ENCODE results near the gene ZBTB7B.

ZBTB7B gene

DNA sequence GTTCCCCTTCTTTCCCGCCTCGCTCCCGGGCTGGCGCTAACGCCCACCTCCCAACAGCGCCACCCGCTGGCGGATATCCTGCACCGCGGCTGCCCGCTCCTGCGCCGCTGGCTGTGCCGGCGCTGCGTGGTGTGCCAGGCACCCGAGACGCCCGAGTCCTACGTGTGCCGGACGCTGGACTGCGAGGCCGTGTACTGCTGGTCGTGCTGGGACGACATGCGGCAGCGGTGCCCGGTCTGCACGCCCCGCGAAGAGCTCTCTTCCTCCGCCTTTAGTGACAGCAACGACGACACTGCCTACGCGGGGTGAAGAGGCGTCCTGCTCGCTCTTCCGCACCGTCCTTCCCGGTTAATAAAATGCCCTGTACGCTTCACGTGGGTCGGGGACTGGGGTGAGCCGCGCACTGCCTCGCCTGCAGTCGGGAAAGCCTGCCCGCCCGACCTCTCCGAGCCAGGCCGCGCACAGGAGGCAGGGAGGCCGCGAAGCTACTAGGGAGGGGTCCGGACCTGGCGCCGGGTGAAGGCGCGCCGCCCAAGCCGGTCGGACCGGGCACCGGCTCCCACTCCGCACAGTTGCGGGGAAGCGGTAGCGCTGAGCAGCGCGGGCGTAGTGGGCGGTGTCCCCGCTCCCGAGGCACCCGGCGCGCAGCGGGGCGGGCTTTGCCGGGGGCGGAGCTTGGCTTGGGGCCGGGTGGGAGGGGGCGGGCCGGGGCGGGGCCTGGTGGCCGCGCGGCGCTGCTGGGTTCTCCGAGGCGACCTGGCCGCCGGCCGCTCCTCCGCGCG, 48.1 kb downstream of the ZBTB7B start, which contains the start of gene ADAM15:
Gene ADAM15 (plus strand): TSS at position 757 of the 782 bp plus-strand sequence. CDS start 71 bp downstream, outside the sequence.
- peak within 1 kb of the TSS; percentile 89 for H3K4me3 ChIP-seq (ENCODE audit: low read length)
- H3K9ac ChIP-seq (ENCODE audit: low read length), result peak within 1 kb of the TSS; percentile 87
- peak; percentile 95 for DNase-seq (ENCODE audit: low read depth)
- H3K9me3 ChIP-seq (ENCODE audit: control insufficient read depth, low read length), result no peaks in the 10 kb centered on the region
- peaks cover 11% of the 10 kb centered on the region for H3K36me3 ChIP-seq (ENCODE audit: control insufficient read depth, insufficient read depth, low read length, severe bottlenecking)
- H3K4me1 ChIP-seq (ENCODE audit: control insufficient read depth, insufficient read depth, low read length), result peaks cover 25% of the 10 kb centered on the region
- H3K27me3 ChIP-seq (replicated peaks; ENCODE audit: control insufficient read depth, insufficient read depth, low read length), result no peaks in the 10 kb centered on the region

DNA sequence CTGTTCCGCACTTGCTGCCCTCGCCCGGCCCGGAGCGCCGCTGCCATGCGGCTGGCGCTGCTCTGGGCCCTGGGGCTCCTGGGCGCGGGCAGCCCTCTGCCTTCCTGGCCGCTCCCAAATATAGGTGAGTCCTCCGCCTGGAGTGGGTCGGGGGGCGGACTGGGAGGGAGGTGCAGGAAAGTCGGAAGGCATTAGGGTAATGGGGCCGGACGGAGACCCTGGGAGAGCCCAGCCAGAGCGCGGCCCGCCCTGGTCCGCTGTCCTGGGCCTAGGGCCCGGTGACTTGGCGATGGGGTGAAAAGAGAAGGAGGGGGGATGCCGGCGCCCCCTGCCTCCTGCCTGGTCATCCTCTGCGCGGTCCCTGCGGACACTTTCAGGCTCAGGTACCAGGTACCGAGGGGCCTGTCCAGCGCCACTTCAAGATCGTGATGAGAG, 48.8 kb downstream of the ZBTB7B start:
- H3K27me3 ChIP-seq (replicated peaks; ENCODE audit: control insufficient read depth, insufficient read depth, low read length), result no peaks in the 10 kb centered on the region
- peak overlapping the region; percentile 89 for H3K4me3 ChIP-seq (ENCODE audit: low read length)
- peak overlapping the region; percentile 87 for H3K9ac ChIP-seq (ENCODE audit: low read length)
- no peak for DNase-seq (ENCODE audit: low read depth)
- H3K4me1 ChIP-seq (ENCODE audit: control insufficient read depth, insufficient read depth, low read length), result peaks cover 25% of the 10 kb centered on the region
- H3K36me3 ChIP-seq (ENCODE audit: control insufficient read depth, insufficient read depth, low read length, severe bottlenecking), result peaks cover 16% of the 10 kb centered on the region
- H3K9me3 ChIP-seq (ENCODE audit: control insufficient read depth, low read length), result no peaks in the 10 kb centered on the region

GRCh38 chr1:155051777-155052398, 49.3 kb downstream of the ZBTB7B start:
- H3K4me3 ChIP-seq (ENCODE audit: low read length), result peak overlapping the region; percentile 89
- peaks cover 20% of the 10 kb centered on the region for H3K36me3 ChIP-seq (ENCODE audit: control insufficient read depth, insufficient read depth, low read length, severe bottlenecking)
- peak overlapping the region; percentile 87 for H3K9ac ChIP-seq (ENCODE audit: low read length)
- H3K4me1 ChIP-seq (ENCODE audit: control insufficient read depth, insufficient read depth, low read length), result peaks cover 25% of the 10 kb centered on the region
- peak; percentile 62 for DNase-seq (ENCODE audit: low read depth)
- no peaks in the 10 kb centered on the region for H3K9me3 ChIP-seq (ENCODE audit: control insufficient read depth, low read length)
- H3K27me3 ChIP-seq (replicated peaks; ENCODE audit: control insufficient read depth, insufficient read depth, low read length), result no peaks in the 10 kb centered on the region

GRCh38 chr1:155052439-155053395, 50.1 kb downstream of the ZBTB7B start:
- Histone ChIP-seq H3K4me1 (ENCODE audit: control insufficient read depth, insufficient read depth, low read length) (peaks cover 25% of the 10 kb centered on the region), H3K4me3 (ENCODE audit: low read length) (peak overlapping the region; percentile 89), H3K9me3 (ENCODE audit: control insufficient read depth, low read length) (no peaks in the 10 kb centered on the region), H3K9ac (ENCODE audit: low read length) (peak overlapping the region; percentile 87), H3K27me3 (replicated peaks; ENCODE audit: control insufficient read depth, insufficient read depth, low read length) (no peaks in the 10 kb centered on the region), H3K36me3 (ENCODE audit: control insufficient read depth, insufficient read depth, low read length, severe bottlenecking) (peaks cover 27% of the 10 kb centered on the region)
- no peak for DNase-seq (ENCODE audit: low read depth)

DNA sequence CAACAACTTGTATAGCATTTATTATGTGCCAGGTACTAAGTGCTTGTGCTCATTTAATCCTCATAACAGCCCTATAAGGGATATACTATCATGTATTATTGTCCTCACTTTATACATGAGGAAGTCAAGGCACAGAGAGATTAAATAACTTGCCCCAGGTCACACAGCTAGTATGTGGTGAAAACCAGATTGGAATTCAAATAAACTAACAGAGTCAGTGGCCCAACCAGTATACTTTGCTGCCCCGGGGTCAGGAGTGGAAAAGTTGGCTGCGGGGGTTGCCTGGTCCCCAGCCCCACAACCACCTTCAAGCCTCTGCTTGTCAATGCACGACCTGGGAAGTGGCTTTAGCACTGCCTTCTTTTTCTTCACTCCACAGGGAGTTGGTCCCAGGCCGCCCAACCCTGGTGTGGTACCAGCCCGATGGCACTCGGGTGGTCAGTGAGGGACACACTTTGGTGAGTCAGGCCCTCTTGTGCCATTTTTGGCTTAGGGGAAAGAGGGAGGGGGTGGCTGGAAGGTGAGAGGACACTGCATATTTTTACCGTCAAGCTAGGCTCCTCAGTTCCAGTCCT, 51.0 kb downstream of the ZBTB7B start:
- Histone ChIP-seq H3K9me3 (ENCODE audit: control insufficient read depth, low read length) (no peaks in the 10 kb centered on the region), H3K4me3 (ENCODE audit: low read length) (no peak overlapping the region), H3K27me3 (replicated peaks; ENCODE audit: control insufficient read depth, insufficient read depth, low read length) (no peaks in the 10 kb centered on the region), H3K9ac (ENCODE audit: low read length) (no peak overlapping the region), H3K4me1 (ENCODE audit: control insufficient read depth, insufficient read depth, low read length) (peaks cover 24% of the 10 kb centered on the region), H3K36me3 (ENCODE audit: control insufficient read depth, insufficient read depth, low read length, severe bottlenecking) (peaks cover 35% of the 10 kb centered on the region)
- no peak for DNase-seq (ENCODE audit: low read depth)

- no peaks in the 10 kb centered on the region for H3K27me3 ChIP-seq (replicated peaks; ENCODE audit: control insufficient read depth, insufficient read depth, low read length)
- peaks cover 13% of the 10 kb centered on the region for H3K4me1 ChIP-seq (ENCODE audit: control insufficient read depth, insufficient read depth, low read length)
- no peak overlapping the region for H3K4me3 ChIP-seq (ENCODE audit: low read length)
- H3K9ac ChIP-seq (ENCODE audit: low read length), result no peak overlapping the region
- H3K9me3 ChIP-seq (ENCODE audit: control insufficient read depth, low read length), result no peaks in the 10 kb centered on the region
- no peak for DNase-seq (ENCODE audit: low read depth)
- H3K36me3 ChIP-seq (ENCODE audit: control insufficient read depth, insufficient read depth, low read length, severe bottlenecking), result peaks cover 49% of the 10 kb centered on the region
Measured at GRCh38 chr1:155057104-155057503, 54.5 kb downstream of the ZBTB7B start.

DNA sequence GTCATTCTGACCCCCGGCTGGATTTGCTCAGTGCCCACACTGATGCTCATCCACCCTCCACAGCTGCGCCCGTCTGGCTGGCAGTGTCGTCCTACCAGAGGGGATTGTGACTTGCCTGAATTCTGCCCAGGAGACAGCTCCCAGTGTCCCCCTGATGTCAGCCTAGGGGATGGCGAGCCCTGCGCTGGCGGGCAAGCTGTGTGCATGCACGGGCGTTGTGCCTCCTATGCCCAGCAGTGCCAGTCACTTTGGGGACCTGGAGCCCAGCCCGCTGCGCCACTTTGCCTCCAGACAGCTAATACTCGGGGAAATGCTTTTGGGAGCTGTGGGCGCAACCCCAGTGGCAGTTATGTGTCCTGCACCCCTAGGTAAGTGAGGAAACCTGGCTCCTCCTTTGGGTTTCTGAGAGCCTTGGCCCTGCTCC, 55.2 kb downstream of the ZBTB7B start:
- Histone ChIP-seq H3K4me3 (ENCODE audit: low read length) (no peak overlapping the region), H3K36me3 (ENCODE audit: control insufficient read depth, insufficient read depth, low read length, severe bottlenecking) (peaks cover 49% of the 10 kb centered on the region), H3K9ac (ENCODE audit: low read length) (no peak overlapping the region), H3K27me3 (replicated peaks; ENCODE audit: control insufficient read depth, insufficient read depth, low read length) (no peaks in the 10 kb centered on the region), H3K4me1 (ENCODE audit: control insufficient read depth, insufficient read depth, low read length) (peaks cover 9% of the 10 kb centered on the region), H3K9me3 (ENCODE audit: control insufficient read depth, low read length) (no peaks in the 10 kb centered on the region)
- DNase-seq (ENCODE audit: low read depth), result no peak

GRCh38 chr1:155060736-155061135, 58.1 kb downstream of the ZBTB7B start:
- Histone ChIP-seq H3K9me3 (ENCODE audit: control insufficient read depth, low read length) (no peaks in the 10 kb centered on the region), H3K4me1 (ENCODE audit: control insufficient read depth, insufficient read depth, low read length) (peaks cover 22% of the 10 kb centered on the region), H3K36me3 (ENCODE audit: control insufficient read depth, insufficient read depth, low read length, severe bottlenecking) (peaks cover 38% of the 10 kb centered on the region), H3K9ac (ENCODE audit: low read length) (no peak overlapping the region), H3K4me3 (ENCODE audit: low read length) (no peak overlapping the region), H3K27me3 (replicated peaks; ENCODE audit: control insufficient read depth, insufficient read depth, low read length) (no peaks in the 10 kb centered on the region)
- DNase-seq (ENCODE audit: low read depth), result no peak

- Histone ChIP-seq H3K4me3 (ENCODE audit: low read length) (no peak overlapping the region), H3K9ac (ENCODE audit: low read length) (no peak overlapping the region), H3K36me3 (ENCODE audit: control insufficient read depth, insufficient read depth, low read length, severe bottlenecking) (peaks cover 32% of the 10 kb centered on the region), H3K9me3 (ENCODE audit: control insufficient read depth, low read length) (no peaks in the 10 kb centered on the region), H3K4me1 (ENCODE audit: control insufficient read depth, insufficient read depth, low read length) (peaks cover 22% of the 10 kb centered on the region), H3K27me3 (replicated peaks; ENCODE audit: control insufficient read depth, insufficient read depth, low read length) (no peaks in the 10 kb centered on the region)
- peak; percentile 87 for DNase-seq (ENCODE audit: low read depth)
Measured at GRCh38 chr1:155061381-155062150, 59.0 kb downstream of the ZBTB7B start.

DNA sequence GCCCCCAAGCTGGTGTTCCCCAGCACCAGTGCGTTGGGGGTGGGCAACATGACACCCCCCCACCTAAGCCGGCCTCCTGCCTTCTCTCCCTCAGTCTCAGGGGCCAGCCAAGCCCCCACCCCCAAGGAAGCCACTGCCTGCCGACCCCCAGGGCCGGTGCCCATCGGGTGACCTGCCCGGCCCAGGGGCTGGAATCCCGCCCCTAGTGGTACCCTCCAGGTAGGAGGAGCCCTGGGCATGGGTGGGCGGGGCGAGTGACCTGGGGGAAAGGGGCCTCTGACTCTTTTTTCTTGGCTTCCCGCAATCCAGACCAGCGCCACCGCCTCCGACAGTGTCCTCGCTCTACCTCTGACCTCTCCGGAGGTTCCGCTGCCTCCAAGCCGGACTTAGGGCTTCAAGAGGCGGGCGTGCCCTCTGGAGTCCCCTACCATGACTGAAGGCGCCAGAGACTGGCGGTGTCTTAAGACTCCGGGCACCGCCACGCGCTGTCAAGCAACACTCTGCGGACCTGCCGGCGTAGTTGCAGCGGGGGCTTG, 59.6 kb downstream of the ZBTB7B start:
- no peak overlapping the region for H3K4me3 ChIP-seq (ENCODE audit: low read length)
- DNase-seq (ENCODE audit: low read depth), result peak; percentile 37
- H3K27me3 ChIP-seq (replicated peaks; ENCODE audit: control insufficient read depth, insufficient read depth, low read length), result no peaks in the 10 kb centered on the region
- no peak overlapping the region for H3K9ac ChIP-seq (ENCODE audit: low read length)
- peaks cover 22% of the 10 kb centered on the region for H3K4me1 ChIP-seq (ENCODE audit: control insufficient read depth, insufficient read depth, low read length)
- peaks cover 27% of the 10 kb centered on the region for H3K36me3 ChIP-seq (ENCODE audit: control insufficient read depth, insufficient read depth, low read length, severe bottlenecking)
- no peaks in the 10 kb centered on the region for H3K9me3 ChIP-seq (ENCODE audit: control insufficient read depth, low read length)
